GM12892 (cell line): Measurements from ENCODE around the gene PIGV.
"Not testable (repeated sequence)": the region's sequence is repeated elsewhere in the genome, so short reads cannot be mapped to it uniquely, and the experiment has no call there.

Experiments used
- POLR2A ChIP-seq: IDR thresholded peaks from 2 replicates; pipeline ENCODE4 v1.6.1; 2011; ENCODE audit warnings: low read depth, low read length, control low read depth
- POLR2AphosphoS5 ChIP-seq: IDR thresholded peaks from 2 replicates; pipeline ENCODE4 v1.6.1; 2011; ENCODE audit warnings: low read depth, low read length, control low read depth
- TAF1 ChIP-seq: IDR thresholded peaks from 2 replicates; pipeline ENCODE4 v1.6.1; 2011; ENCODE audit warnings: low read depth, mild to moderate bottlenecking, control low read depth, low read length, borderline replicate concordance

DNA sequence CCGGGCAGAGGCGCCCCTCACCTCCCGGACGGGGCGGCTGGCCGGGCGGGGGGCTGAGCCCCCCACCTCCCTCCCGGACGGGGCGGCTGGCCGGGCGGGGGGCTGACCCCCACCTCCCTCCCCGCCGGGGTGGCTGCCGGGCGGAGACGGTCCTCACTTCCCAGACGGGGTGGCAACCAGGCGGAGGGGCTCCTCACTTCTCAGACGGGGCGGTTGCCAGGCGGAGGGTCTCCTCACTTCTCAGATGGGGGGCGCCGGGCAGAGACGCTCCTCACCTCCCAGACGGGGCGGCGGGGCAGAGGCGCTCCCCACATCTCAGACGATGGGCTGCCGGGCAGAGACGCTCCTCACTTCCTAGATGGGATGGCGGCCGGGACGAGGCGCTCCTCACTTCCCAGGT is 16.2 kb downstream of the PIGV start:
- TF ChIP-seq TAF1, POLR2AphosphoS5, POLR2A: not testable (repeated sequence)
